ENCODE measurements around the gene HDAC1.

Gene HDAC1

GRCh38 chr1:32331549-32331948 is 39.7 kb downstream of the HDAC1 start:
- no peak for DNase-seq

GRCh38 chr1:32332290-32333079 is 40.6 kb downstream of the HDAC1 start:
- DNase-seq = no peak

GRCh38 chr1:32333251-32333963 is 41.5 kb downstream of the HDAC1 start:
- no peak for DNase-seq

- DNase-seq = no peak
Measured at GRCh38 chr1:32334274-32334861, 42.5 kb downstream of the HDAC1 start.

GRCh38 chr1:32334864-32335534 is 43.1 kb downstream of the HDAC1 start:
- DNase-seq = peak; percentile 44 to 56

- DNase-seq = no peak
Measured at GRCh38 chr1:32335535-32335789, 43.6 kb downstream of the HDAC1 start.

GRCh38 chr1:32335790-32336590 is 44.1 kb downstream of the HDAC1 start, which contains the start of gene MARCKSL1:
Gene MARCKSL1 (minus strand): TSS chr1:32336233. CDS start chr1:32336033, 200 bp downstream.
- peak; percentile 73 to 84 for DNase-seq

GRCh38 chr1:32336591-32336932 is 44.7 kb downstream of the HDAC1 start:
- DNase-seq = no peak

- DNase-seq = no peak
Measured at GRCh38 chr1:32336963-32337675, 45.2 kb downstream of the HDAC1 start.

GRCh38 chr1:32337855-32338636 is 46.2 kb downstream of the HDAC1 start:
- no peak for DNase-seq

- no peak for DNase-seq
Measured at GRCh38 chr1:32338637-32339145, 46.8 kb downstream of the HDAC1 start.

- DNase-seq = no peak
Measured at GRCh38 chr1:32339363-32339978, 47.6 kb downstream of the HDAC1 start.

GRCh38 chr1:32341186-32341757 is 49.4 kb downstream of the HDAC1 start:
- no peak for DNase-seq

GRCh38 chr1:32341971-32342370 is 50.1 kb downstream of the HDAC1 start:
- DNase-seq = no peak

- no peak for DNase-seq
Measured at GRCh38 chr1:32342704-32343103, 50.8 kb downstream of the HDAC1 start.

GRCh38 chr1:32345289-32345827 is 53.5 kb downstream of the HDAC1 start:
- DNase-seq = no peak

- no peak for DNase-seq
Measured at GRCh38 chr1:32346532-32347157, 54.8 kb downstream of the HDAC1 start.

- DNase-seq = no peak
Measured at GRCh38 chr1:32349211-32349708, 57.4 kb downstream of the HDAC1 start.

GRCh38 chr1:32350785-32351398 is 59.0 kb downstream of the HDAC1 start:
- DNase-seq = peak; percentile 77 to 86

Measured in stimulated activated CD4-positive, alpha-beta T cell treated with anti-CD3 and anti-CD28 coated beads, Interleukin-2, amount 100 ng/mL, for 48 hours (primary cell).